Epidermal melanocyte (primary cell): ENCODE results near the gene TCP10L.
"Not testable (repeated sequence)": the region's sequence is repeated elsewhere in the genome, so short reads cannot be mapped to it uniquely, and the experiment has no call there.

ENCODE experiments used
- DNase-seq: peaks from one replicate; pipeline ENCODE4 v3.0.0; 2011; ENCODE audit warnings: low spot score; ENCODE audit not compliant: insufficient read length

The TCP10L gene, protein sequence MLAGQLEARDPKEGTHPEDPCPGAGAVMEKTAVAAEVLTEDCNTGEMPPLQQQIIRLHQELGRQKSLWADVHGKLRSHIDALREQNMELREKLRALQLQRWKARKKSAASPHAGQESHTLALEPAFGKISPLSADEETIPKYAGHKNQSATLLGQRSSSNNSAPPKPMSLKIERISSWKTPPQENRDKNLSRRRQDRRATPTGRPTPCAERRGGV

DNA sequence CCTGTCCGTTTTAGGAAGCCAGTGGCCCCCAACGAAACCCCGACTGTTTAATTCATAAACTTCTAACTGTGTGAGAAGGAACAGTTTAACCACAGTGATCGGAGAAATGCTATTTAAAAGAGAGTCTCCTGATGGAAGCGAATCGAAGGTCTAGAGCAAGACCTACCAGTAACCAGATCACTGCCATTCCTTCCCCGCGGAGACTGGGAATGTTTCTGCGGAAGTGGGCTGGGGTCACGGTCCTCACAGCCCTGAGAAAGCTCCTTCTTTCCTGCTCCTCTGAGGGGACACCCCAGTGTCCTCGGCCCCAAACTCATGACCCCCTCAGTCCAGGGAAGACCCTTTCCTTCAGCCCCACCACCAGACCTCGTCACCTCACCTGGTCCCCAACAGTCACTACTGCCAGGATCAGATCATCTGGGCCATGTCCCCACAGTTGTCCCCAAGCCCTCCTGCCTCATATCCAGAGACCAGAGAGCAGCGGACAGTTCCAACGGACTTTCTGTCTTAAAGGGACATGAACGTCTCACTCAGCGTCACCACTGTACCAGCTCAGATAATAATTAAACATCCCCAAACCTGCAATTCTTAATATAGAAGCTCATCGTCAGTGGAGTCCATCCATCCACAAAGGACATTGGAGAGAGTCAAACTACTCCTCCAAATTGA lies at the start of gene TCP10L:
TCP10L (minus strand) TSS at position 482 of the 669 bp plus-strand sequence. CDS start 1,219 bp downstream, outside the sequence.
- DNase-seq: no peak

DNA sequence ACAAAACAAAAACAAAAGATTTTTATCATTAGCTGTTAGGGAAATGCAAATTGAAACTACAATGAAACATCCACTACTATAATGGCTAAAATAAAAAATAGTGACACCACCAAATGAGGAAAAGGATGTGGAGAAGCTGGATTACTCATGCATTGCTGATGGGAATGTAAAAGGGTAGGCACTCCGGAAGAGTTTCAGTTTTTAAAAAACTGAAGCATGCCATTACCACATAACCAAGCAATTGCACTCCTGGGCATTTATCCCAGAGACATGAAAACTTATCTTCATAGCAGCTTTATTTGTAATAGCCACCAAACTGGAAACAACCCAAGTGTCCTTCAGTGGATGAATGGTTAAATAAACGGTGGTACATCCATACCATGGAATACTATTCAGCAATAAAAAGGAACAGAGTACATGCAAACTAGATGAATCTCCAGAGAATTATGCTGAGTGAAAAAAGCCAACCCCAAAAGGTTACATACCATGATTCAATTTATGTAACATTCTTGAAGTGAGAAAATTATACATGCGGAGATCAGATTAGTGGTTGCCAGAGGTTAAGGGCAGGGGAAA lies 41.4 kb upstream of the TCP10L start:
- no peak for DNase-seq

DNA sequence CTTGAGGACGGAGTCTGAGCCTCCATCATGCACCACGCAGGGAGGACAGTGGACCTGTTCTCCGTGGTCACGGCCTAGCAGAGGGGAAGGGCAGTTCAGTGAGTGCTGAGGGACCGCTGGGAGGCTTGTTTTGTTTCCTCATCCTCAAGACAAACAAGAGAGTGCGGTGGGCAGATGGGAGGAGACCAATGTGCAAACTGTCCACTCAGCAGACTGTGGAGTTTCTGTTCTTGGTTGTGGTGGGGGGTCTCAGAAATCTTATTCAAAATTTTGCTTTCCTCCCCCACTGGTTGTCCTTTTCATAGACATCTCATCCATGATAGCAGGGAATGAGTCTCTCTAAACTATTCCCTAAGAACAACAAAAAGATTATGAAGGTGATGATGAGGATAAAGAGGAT lies 32.9 kb upstream of the TCP10L start:
- DNase-seq: not testable (repeated sequence)

DNA sequence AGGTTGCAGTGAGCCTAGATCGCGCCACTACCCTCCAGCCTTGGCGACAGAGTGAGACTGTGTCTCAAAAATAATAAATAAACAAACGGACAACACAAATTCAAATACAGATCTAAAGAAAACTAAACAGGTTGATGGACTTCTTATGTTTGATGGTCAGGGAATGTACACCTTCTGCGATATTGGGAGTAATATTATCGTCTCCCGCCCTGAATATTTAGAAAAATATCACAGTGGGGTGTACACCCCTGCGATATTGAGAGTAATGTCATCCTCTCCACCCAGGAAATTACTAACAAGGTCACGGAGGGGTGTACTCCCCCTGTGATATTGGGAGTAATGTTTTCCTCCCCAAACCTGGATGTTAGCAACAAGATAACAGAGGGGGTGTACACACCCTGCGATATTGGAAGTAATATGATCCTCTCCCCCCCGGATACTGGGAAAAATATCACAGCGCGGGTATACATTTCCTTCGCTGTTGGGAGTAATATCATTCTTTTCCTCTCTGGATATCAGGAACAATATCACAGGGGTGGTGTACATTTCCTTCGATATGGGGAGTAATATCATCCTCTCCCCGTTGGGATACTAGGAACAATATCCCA lies 28.2 kb upstream of the TCP10L start:
- no peak for DNase-seq

DNA sequence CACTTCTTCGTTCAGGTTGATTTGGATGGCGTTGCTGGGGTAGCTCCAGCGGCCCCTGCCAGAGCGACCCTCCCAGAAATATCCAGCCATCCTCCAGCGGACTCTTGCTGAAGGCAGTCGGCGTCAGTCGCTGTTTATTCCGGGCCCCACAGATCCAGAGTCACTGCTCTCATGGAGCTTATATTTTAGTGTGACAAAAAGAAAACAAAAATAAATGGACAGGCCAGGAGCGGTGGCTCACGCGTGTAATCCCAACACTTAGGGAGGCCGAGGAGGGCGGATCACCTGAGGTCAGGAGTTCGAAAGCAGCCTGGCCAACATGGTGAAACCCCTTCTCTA lies 27.6 kb upstream of the TCP10L start:
- no peak for DNase-seq

DNA sequence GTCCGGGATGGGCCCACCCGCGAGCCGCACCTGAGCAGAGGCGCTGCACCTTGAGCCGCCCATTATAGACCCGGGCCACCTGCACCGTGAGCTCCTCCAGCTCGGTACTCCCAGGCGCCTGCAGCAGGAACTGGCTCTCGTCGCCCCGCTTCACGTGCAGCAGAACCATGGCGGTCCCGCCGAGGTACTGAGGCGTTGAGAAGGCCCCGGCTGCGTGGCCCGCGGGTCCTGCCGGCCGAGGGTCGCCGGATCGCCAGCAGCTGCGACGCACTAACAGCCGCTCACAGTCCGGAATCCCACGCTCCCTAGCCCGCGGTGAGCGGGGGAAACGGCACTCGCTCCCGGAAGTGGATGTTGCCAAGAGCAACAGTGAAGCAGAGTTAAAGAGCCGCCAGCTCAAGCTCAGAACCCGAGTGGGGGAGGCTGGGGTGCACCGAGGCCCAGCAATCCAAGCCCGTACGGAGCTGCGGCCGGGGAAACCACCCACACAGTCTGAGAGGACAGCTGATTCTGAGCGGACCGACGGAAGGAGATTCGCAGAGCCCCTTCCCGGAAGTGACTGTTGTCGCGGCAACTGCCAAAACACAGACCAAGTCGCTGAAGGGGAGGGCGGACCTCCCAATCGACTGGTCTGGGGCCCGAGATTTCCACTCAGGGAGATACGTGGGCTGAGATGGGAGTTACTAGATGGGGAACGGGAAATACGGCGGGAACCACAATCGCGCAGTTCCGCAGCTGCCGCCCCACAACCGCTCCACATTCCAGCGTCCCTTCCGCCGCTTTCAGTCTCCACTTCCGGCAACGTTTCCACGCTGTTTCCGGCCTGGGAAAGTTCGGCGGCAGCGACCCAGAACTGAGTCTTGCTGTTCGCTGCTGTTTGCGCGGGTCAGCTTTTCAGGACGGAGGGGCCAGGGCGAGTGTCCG lies 27.0 kb upstream of the TCP10L start, which contains the start of gene CFAP298:
CFAP298 (minus strand) TSS at position 303 of the 924 bp plus-strand sequence; CDS start at position 169, 134 bp downstream.
- DNase-seq: peak; percentile 83

DNA sequence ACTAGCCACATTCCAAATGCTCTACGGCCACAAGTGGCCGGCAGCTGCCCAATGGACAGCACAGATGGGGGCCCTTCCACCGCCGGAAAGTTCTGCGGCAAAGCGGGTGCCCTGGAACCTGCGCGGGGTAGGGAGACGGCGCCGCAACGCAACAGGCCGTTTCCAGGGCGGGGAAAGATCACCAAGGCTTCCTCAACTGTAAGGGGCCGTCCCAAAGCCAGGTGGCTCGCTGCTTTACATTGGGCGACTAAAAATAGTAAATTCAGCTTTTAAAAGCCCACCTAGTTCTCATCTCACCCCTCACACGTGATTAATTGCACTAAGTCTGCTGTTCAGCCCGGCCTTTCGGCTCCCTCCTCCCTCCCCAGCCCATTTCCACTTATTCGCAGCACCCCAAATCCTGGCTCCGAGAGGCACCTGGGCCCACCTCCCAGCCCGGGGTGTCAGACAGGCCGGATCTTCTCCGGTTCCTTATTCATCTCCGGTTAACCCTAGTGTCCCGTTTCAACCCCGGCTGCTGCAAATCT lies 26.2 kb upstream of the TCP10L start:
- no peak for DNase-seq

DNA sequence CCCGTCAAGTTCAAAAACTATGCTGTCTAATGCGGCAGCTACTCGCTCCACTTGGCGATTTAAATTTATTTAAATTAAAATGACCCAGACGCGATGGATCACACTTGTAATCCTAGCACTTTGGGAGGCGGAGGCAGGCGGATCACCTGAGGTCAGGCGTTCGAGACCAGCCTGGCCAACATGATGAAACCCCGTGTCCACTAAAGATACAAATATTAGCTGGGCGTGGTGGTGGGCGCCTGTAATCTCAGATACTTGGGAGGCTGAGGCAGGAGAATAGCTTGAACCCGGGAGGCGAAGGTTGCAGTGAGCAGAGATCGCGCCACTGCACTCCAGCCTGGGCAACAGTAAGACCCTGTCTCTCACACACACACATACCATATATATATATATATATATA lies 25.6 kb upstream of the TCP10L start:
- DNase-seq: not testable (repeated sequence)

DNA sequence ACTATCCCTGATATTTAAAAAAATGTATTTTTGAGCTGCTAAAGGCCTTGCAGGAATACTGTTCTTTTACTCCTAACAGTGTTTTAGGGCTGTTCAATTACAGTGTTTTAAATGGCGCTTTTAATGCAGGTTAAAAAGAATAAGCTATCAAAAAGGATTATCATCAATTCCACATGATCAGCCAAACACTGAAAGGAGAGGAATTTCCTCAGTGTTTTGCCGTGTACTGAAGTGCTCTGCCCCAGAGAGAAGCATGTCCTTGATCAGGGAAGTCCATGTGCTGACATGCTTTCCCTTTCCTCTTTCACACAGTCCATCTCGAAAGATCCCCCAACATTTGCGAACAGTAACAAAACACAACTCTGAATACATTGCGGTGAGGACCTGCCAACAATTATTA lies 23.5 kb upstream of the TCP10L start:
- no peak for DNase-seq

DNA sequence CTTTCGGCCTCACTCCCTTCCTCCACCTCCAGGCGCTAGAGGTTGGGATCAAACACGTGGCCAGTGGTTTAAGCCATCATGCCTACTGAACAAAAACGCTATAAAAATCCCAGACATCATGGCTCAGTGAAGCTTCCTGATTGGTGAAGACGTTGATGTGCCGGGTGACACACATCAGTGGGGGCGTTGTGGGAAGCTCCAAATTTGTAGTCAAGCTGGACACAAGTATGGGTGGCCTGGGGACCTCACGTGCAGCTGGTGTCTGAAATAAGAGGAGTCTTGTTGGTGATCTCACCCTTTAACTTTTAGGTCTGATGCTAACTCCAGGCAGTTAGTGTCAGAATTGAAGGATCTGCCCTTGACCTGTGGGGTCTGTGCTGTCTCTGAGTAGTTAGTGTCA lies 20.1 kb upstream of the TCP10L start:
- DNase-seq: no peak

DNA sequence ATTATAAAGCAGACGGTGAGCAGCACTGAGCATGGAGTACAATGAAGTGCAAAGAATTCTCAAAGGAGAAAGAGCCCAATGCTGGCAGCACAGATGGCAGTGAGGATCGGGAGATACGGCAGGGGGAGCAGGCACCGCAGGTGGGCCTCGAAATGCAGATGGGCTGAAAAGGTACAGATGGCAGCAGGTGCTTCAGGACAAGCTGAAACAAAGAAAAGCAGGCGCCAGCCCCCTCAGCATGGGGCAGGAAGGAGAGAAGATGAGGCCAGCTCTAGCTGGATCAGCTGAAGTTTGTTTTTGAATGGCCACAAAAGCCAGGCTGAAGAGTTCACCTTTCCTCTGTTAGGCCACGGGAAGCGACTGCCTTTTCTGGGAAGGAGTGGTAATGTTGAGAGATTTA lies 19.1 kb upstream of the TCP10L start:
- no peak for DNase-seq

DNA sequence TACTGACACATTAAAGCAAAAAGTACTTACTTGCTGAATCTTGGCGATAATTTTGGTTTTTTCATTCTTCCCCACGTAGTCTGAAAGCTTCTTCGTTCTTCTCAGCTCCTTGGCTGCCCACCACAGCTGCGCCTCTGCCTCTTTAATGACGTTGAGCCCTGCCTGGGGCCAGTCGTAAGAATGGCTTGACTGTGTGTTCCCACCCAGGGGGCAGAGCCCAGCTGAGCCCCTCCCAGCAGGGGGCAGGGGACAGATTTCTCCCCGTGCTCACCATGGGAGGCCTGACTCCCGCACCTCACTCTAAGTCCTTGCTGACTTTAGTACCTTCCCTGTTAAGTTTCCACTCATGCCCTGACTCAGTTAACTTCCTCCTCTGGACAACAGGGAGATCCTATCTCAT lies 17.8 kb upstream of the TCP10L start:
- no peak for DNase-seq

DNA sequence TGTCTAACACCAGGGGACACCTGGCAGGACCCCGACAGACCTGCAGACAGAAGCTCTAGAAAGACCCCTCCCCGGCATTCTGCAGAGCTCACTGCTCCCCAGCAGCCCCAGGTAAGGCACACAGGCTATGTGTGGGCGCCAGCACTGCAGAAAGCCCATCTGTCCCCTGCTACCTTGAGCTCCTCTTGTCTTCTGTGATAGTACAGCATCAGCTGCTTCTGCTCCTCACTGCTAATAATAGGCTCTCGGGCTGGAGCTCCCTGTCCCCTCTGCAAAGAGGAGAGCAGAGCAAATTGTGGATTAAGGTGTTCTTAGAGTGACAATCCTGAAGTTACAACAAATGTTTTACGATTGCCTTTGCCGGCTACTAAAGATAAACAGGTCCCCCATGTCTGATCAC lies 16.8 kb upstream of the TCP10L start:
- no peak for DNase-seq

DNA sequence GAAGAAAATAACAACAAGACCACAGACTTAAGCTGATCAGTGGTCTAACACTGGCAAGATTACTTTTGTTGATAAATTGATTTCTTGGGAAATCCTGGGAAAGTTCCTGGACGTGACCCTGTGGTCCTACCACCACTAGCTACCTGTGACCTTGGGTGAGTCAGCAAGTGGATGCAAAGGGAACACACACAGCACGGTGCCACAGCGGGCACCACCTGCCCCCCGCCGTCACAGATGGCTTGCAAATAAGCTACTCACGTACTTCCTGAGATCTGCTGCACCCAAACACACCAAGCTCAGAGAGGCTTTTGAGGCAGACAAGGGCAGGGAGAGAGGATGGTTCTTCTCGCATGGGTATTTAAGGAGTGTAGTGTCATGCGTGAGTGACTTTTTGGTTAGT lies 14.2 kb upstream of the TCP10L start:
- DNase-seq: no peak

DNA sequence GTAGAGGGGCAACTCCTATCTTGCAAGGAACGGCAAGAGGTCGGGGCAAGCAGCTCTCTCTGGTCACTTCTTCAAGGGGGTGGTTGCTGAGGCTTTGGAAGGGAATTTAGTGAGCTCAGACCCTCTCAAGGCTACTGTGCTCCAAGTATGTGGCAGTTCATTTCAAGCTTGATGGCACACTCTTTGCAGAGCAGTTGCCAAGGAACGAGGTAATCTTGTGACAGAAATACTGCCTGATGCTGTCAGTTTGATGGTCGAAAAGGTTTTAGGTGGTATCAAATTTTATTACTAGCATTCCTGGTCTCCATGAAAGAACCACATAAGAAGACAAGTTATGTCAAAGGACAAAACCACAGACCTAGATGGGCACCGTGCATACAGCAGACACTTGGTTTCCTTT lies 13.8 kb upstream of the TCP10L start:
- no peak for DNase-seq

DNA sequence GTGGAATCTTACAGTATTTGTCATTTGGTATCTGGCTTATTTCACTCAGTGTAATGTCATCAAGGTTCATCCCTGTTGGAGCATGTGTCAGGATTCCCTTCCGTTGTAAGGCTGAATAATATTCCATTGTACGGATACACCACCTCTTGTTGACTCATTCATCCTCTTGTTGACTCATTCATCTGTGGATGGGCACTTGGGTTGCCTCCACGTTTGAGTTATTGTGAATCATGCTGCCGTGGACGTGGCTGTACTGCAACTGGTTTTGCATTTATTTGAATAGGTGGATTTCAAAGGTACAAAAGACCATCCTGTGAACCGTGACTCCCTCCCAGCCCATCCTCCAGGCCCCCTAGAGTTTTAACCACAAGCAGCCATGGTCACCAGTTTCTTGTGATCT lies 11.9 kb upstream of the TCP10L start:
- no peak for DNase-seq

DNA sequence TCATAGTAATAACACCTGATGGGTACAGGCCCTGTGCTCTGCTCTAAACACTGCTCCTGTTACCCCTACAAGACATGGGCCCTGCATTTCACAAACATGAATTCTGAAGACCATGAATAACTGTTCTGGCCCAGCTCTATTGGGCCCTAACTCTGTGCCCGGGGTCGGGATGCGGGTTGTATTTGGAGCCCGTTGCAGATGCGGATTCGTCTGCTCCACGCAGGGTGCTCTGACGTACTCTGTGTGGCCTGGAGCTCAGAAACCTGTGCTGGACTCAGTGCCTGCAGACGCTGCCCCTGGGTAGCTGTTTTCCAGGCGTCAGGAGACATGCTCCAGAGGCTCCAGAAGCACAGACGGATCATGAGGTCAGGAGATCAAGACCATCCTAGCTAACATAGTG lies 10.1 kb upstream of the TCP10L start:
- no peak for DNase-seq

DNA sequence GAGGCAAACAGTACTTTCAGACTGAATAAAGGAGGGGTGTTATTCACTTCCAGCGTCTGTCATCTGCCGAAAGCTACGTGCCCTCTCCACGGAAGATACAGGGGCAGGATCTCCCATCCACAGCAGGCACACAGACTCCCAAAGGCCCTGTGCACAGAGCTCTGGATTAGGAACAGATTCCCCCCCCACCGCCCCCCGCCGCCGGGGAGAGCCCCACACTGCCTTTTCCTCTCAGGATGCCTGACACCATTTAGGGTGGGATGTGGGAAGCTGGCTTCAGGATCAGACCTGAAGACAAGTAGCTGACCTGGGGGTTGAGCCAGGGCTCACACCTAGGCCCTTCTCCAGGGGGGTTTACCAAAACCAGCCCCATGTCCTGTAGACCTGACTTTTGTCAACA lies 8.4 kb upstream of the TCP10L start:
- no peak for DNase-seq

DNA sequence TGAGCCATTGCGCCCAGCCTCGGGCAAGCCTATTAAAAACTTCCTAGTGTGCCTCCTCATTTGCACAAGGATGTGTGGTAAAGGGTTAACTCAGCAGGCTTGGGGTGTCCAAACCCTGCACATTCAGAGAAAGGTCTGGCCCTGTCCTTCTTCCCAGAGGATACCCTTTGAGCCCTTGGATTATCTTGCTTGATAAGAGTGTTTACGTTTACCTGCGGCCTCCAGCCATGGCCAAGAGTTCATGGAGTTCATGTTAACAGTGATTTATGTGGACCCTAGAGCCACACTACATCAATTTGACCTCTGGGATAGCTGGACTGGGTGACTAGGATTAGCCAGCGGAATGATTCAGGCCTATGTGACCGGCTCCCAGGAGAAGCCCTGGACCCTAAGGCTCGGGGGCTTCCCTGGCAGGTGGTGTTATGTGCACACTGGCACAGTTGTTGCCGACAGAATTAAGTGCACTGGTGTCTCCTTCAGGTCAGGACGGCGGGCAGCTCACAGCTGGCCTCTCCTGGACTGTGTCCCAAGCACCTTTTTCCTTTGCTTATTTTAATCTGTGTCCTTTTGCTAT lies 7.7 kb upstream of the TCP10L start:
- DNase-seq: no peak

DNA sequence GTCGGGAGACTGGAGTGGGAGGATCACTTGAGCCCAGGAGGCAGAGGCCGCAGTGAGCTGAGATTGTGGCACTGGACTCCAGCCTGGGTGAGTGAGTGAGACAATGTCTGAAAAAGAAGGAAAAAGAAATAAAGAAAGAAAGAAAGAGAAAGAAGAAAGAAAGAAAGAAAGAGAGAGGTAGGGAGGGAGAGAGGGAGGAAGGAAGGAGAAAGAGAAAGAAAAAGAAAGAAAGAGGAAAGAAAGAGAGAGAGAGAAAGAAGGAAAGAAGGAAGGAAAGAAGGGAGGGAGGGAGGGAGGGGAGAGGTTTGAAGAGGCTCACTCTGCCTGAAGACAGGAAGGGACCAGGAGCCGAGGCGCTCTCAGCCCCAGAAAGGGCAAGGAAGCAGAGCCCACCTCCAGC lies 4.8 kb upstream of the TCP10L start:
- DNase-seq: no peak

DNA sequence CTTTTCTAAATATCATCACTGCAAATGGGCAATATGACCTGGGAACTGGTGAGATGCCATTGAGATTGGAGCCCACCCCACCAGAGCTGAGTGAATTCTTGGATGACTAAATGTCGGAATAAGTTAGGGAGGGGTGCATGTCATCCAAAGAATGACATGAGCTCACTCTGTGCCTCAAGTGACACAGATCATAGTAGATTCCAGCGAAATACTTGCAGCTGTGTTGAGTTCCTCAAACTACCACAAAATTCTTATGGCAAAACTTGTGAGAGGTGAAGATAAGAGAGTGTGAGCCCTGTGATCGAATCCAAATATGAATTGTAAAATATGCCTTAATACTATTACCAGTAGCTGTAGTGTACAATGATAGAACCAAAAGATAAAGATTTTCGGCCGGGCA lies 2.3 kb upstream of the TCP10L start:
- DNase-seq: no peak
